ENCODE results near the gene C1QTNF1.

Gene C1QTNF1

GRCh38 chr17:79023886-79024771 is at the start of gene C1QTNF1:
TSS of gene C1QTNF1 (plus strand) at chr17:79024169. CDS start at chr17:79043969, 19,800 bp downstream.
- in situ Hi-C loops (cut with MboI; ENCODE audit: low sequenced_read_pairs): no loop called here

GRCh38 chr17:78974635-78975591 is 49.1 kb upstream of the C1QTNF1 start:
- in situ Hi-C loops (cut with MboI; ENCODE audit: low sequenced_read_pairs): no loop called here

GRCh38 chr17:78976907-78977680 is 46.9 kb upstream of the C1QTNF1 start:
- in situ Hi-C loops (cut with MboI; ENCODE audit: low sequenced_read_pairs): no loop called here

GRCh38 chr17:78977681-78977943 is 46.4 kb upstream of the C1QTNF1 start:
- in situ Hi-C loops (cut with MboI; ENCODE audit: low sequenced_read_pairs): no loop called here

GRCh38 chr17:78977997-78978973 is 45.7 kb upstream of the C1QTNF1 start:
- in situ Hi-C loops (cut with MboI; ENCODE audit: low sequenced_read_pairs): no loop called here

- in situ Hi-C loops (cut with MboI; ENCODE audit: low sequenced_read_pairs): no loop called here
Measured at GRCh38 chr17:78979780-78980623, 44.0 kb upstream of the C1QTNF1 start, which contains the start of gene LGALS3BP. TSS of gene LGALS3BP (minus strand) at chr17:78979923. CDS start at chr17:78977191, 2,732 bp downstream.

GRCh38 chr17:78980624-78980972 is 43.4 kb upstream of the C1QTNF1 start:
- in situ Hi-C loops (cut with MboI; ENCODE audit: low sequenced_read_pairs): no loop called here

GRCh38 chr17:78981010-78981888 is 42.7 kb upstream of the C1QTNF1 start:
- in situ Hi-C loops (cut with MboI; ENCODE audit: low sequenced_read_pairs): no loop called here

- in situ Hi-C loops (cut with MboI; ENCODE audit: low sequenced_read_pairs): no loop called here
Measured at GRCh38 chr17:78985395-78985794, 38.6 kb upstream of the C1QTNF1 start.

GRCh38 chr17:78986048-78986648 is 37.8 kb upstream of the C1QTNF1 start:
- in situ Hi-C loops (cut with MboI; ENCODE audit: low sequenced_read_pairs): no loop called here

- in situ Hi-C loops (cut with MboI; ENCODE audit: low sequenced_read_pairs): no loop called here
Measured at GRCh38 chr17:78986649-78987328, 37.2 kb upstream of the C1QTNF1 start.

GRCh38 chr17:78988152-78988551 is 35.8 kb upstream of the C1QTNF1 start:
- in situ Hi-C loops (cut with MboI; ENCODE audit: low sequenced_read_pairs): no loop called here

- in situ Hi-C loops (cut with MboI; ENCODE audit: low sequenced_read_pairs): no loop called here
Measured at GRCh38 chr17:78990349-78991016, 33.5 kb upstream of the C1QTNF1 start.

GRCh38 chr17:78991017-78991738 is 32.8 kb upstream of the C1QTNF1 start:
- in situ Hi-C loops (cut with MboI; ENCODE audit: low sequenced_read_pairs): no loop called here

- in situ Hi-C loops (cut with MboI; ENCODE audit: low sequenced_read_pairs): no loop called here
Measured at GRCh38 chr17:78991906-78992532, 31.9 kb upstream of the C1QTNF1 start.

All from hTERT RPE-1 (cell line).